GM15510 (cell line): Measurements from ENCODE around the gene TMEM86A.

Experiments
- POLR2A ChIP-seq: IDR thresholded peaks from 3 replicates; pipeline ENCODE4 v1.6.1; 2011; ENCODE audit warnings: borderline replicate concordance; ENCODE audit not compliant: insufficient read length; ENCODE audit errors: extremely low read depth

The TMEM86A gene

DNA sequence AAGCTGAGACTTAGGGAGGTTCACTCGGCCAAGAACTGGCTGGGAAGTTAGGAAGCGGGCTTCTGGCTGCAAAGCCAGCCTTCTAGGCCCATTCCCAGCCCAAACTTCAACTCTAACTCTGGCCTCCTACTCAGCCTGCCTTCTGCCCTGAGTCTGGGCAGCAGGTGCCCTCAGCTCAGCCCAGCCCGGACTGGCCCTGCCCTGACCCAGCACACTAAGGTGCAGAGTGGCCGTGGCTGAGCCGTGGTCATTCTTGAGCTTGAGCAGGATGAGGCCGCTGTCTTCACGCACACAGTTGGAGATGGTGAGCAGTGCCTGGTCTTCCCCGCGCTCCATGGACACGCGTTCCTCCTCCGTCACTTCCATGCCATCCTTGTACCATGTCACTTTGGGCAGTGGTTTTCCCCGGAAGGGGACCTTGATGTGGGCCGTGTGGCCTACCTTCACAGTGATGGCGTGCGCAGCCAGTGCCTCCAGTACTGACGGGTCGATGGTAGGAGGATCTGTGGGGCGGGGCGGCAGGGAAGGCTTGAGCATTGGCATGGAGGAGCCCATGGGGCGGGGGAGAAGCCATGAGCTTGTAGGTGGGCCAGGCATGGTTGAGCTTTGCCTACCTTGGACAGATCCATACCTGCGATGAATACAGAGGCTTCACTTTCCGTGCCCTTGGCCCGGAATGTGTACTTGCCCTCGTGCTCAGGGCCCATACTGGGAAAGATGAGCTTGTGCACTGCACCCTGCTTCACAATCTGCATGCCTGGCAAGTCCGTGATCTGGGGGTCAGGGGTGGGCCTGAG lies 15.3 kb downstream of the TMEM86A start:
- no peak for TF ChIP-seq POLR2A

DNA sequence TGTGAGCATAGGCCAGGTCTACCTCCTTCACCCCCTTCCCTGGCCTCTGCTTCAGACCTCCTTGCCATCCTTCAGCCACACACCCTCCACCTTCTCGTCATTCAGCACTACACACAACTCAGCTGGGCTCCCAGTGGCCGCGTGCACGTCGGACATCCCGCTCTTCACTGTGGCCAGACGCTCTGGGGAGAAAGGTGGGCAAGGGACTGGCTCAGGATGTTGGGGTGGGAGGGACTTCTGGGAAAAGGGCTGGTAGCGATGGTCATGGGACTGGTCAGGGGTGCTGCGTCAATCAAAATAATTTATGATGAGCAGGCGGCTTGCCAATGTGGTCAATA lies 15.8 kb downstream of the TMEM86A start:
- no peak for TF ChIP-seq POLR2A

DNA sequence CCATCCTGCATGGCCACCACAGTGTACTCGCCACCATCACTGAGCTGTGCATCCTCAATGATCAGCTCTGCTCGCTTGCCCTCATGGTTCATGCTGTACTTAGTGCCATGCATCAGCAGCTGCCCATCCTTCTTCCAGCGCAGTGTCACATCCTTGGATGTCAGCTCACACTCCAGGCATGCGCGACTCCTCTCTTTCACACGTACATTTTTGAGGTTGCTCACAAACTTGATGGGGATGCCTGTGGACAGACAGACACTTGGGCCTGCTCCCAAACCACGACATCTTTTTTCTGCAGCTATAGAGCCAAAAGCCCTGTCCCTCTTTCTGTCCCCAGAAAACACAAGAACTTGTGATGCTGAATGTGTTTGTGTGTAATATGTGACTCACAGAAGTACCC lies 16.9 kb downstream of the TMEM86A start:
- TF ChIP-seq POLR2A: no peak

DNA sequence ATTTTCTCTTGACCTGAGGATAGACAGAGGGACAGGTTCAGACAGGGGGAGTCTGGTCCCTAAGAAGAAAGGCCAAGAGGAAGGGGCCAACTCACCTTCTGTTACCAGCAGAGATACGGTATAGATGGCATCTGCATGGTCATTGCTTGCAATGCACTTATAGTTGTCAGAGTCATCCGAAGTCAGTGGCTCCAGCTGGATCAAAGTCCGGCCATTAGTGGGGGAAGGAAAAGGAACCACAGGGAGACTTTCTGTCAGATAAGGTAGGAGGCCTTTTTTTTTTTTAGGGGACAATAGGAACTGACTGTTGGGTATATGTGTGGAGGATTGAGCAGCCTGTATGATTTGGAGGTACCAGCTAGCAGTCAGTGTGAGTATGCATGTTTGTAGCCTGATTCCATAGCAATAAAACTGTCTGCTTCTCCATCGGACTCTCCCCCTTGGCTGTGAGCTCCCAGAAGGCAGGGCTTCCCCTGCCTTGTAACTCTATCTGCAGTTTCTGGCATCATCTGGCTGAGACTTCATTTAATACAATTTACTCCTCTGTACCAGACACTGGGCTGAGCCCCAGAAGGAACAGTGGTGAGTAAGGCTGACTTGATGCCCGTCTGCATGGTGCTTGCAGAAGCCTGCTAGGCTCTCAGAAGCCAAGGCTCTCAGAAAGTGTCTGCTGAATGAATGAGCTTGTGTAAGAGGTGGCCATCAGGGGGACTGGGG lies 21.7 kb downstream of the TMEM86A start:
- TF ChIP-seq POLR2A: no peak

DNA sequence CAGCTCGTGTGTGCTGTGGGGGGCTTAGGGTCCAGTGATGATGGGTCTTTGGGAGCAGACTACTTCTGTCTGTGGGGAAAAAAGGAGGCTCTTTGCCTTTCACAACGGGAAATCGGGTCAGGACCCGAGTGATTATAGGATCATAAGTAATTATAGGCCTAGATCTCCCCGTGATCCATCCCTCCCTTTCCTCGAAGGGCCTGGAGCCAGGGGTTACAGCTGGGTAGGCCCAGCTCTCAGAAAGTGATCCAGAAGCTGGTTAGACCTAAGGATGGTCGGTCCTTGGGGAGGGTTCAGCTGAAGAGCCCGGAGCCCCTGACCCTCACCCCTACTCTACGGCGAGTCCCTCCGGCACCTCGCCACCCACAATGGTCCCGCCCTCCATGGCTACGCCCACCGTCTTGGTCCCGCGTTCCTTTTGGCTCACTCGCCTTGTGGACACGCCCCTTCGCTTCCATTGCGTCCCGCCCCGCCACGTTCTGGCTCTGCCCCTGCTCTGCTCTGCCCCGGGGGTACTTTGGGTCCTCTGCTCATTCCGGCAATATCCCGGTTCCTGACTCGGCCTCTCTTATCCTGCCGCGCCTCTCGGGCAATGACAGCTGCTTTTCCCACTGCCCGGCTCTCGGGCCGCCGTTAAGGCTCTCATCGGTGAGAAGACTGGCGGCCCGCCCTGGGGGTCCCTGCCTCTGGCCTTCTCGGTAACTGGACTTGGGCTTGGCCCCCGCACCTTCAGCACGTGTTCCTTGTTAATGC lies 22.4 kb downstream of the TMEM86A start:
- no peak for TF ChIP-seq POLR2A

DNA sequence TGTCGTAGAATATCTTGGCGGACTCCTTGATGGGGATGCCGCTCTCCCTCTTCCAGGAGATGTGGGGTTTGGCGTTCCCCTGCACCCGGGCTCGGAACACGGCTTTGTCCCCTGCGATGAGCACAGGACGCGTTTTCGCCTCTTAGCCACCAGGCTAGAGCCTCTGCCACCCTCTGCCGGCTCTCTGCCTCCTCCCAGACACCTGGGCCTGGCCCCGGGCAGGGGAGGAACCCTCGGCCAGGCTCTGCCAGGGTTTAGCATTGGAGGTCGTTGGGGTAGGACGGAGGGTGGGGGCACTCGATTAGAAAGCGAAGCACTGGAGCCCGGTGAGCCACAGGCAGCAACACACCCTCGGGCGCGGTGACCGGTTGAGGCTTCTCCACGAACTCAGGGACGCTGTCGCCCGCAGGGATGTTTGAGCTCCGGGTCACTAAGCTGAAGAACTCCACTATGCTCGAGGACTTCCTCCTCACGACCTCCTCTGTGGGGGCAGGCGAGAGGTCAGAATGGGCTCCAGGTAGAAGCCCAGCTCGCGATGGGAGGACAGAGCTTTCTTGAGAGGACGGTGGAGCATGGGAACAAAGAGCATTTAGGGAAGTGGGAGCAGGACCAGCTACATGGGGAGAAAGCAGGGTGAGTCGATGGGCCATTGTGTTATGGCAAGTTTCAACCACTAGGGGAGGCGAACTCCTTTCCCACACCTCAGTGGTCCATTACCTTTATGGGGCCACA lies 23.1 kb downstream of the TMEM86A start:
- no peak for TF ChIP-seq POLR2A

DNA sequence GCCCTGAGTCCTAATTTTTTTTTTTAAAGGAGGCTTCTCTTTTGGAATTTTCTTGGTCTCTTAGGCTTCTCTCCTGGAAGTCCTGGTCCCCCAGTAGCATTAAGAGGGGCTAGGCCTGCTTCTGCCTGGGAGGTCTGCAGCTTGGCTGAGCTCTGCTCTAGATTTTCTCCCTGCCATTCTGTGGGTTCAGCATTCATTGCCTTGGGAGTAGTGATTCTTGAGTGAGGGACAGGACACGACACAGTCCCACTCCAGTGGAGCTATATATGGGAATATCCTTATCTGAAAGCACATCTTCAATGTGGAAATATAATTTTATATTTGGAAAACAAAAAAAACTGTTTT lies 23.7 kb downstream of the TMEM86A start:
- TF ChIP-seq POLR2A: no peak

DNA sequence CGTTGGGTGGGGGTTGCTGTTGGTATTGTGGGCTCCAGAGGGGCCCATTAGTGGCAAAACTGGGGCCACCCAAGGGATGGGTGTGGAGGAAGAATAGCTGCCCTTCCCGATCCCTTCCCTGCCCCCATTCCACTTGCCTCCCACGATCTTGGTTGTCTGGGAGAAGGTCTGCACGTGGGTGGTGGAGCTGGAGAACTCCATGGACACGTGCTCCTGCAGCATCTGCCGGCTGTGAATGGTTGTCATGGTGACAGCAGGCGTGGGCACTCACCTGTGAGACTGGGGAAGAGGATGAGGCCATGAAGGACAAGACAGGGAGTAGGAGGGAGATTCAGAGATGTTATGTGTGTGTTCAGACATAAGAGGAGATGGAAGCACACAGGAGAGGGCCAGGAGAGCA lies 25.4 kb downstream of the TMEM86A start:
- TF ChIP-seq POLR2A: no peak

DNA sequence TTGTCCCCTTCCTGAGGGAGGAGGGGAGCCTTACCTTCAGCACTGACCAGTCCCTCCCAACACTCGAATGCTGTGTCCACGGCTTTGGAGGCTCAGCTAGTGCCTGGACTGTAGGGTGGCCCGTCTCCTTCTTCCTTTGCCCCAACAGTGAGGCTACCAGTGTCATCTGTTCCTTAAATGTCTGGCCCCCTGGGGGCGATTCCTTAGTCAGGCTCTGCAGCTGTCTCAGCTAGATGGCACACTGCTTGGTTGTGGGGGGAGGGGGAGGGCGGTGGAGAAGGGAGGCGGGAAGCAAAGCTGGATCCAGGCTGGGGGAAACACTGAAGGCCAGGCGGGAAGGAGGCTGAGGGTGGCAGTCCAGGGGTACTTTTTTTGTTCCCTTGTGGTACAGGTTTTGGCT lies 27.5 kb downstream of the TMEM86A start, which contains the start of gene IGSF22:
Gene IGSF22, minus strand, starts transcription at position 149 of the 400 bp plus-strand sequence. CDS start 1,952 bp downstream, outside the sequence.
- no peak for TF ChIP-seq POLR2A

DNA sequence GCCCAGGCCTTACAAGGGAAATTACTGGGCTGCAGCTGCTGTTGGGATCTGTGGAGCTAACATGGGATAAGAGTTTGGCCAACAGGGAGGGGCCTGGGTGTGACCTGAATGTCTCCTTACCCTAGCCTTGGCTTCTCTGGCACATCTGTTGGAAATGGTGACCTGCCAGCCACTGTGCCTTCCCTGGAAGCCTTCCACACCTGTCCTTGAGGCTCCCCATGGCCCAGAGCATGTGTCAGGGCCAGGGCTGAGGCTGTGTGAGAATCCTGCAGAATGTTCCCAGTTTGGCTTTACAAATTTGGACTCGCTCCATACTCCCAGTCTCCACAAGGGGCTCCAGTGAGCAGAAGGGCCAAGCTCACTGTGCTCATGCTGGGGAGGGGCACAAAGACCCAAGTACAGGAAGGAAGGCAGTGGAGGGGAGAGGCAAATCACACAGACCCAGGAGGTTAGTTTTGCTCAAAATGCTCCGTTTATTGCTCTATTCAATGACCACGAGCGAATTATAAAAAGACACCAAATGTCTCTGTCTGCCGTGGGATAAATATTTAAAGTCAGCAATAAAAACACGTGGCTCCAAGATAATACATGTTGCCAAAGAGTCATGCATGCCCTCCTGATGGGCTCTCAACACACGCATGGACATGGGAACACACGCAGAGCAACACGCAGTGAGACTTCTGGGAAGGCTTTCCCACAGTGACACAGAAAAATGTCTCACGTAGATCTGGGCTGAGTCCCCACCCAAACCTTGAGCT lies 29.1 kb downstream of the TMEM86A start:
- TF ChIP-seq POLR2A: no peak

DNA sequence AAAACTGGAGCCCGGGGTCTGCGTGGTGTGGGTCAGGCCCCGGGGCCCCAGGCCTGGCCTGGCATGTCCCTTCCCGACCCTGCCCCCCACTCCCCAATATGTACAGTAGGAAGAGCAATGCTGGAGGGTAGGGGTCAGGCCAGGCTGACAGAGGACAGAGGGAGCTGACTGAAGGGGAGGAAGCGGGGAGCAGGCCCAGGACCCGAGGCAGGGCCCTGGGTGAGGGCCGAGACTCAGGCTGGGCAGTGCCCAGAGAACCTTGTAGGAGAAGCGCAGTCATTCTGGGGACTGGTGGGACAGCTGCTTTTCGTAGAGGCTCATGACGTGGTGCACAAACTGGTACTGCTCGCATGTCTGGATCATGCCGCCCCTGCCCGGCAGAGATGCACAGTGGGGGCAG lies 30.1 kb downstream of the TMEM86A start:
- TF ChIP-seq POLR2A: no peak

DNA sequence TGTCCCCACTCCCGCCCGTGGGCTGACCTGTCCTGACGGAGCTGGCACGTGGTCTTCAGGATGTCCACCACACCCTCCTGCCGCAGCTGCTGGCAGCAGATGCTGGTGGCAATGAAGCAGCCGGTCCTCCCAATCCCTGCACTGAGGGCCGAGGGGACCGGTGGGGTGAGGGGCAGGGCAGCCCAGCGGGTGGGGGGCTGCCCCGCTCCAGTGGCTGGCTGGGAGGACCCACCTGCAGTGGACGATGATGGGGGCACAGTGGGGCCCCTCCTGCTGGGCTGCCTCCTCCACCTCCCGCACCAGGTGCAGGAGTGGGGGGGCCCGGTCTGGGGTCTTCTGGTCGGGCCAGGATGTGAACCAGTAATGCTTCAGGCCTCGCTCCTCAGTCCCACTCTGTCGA lies 30.8 kb downstream of the TMEM86A start:
- no peak for TF ChIP-seq POLR2A

DNA sequence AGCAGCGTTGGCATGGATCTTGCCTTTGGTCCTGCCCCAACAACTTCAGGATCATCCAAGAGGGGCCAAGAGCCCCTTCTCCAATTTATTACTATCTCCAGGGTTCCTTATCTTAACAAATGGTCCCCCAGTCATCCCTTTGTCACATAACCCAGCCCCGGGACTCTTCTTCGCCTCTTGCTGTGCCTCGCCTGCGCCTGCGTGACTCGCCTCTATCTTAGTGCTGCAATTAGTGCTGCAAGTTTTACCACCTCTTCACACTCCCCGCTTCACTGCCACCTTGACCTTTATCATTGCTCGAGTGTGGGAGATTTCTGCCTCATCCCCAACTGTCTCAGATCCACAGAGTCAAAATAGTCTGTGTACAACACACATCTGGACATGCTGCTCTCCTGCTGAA lies 31.4 kb downstream of the TMEM86A start:
- TF ChIP-seq POLR2A: no peak

DNA sequence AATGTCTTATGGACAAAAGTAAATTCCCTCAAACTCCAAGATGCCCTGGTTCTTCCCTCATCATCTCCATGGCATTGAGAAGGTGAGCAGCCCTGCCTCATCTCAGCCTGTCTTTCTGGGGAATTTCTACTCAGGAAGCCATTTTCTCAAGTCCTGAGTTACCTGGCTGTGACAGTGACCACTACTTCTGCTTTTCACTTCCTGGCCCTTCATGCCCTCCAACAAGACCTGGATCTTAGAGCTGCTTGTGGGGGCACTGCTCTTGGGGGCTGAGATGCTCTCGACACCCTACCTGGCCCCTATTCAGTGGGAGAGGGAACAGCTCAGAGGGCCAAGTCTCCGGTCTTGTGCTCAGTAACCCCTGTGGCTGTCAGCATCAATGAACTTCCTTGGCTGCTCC lies 32.9 kb downstream of the TMEM86A start:
- no peak for TF ChIP-seq POLR2A
